GM18951 (cell line): ENCODE data around the gene MAEA.

Source experiments
- POLR2A ChIP-seq: IDR thresholded peaks from 4 replicates; pipeline ENCODE4 v1.6.1; 2011; ENCODE audit warnings: mild to moderate bottlenecking; ENCODE audit not compliant: insufficient read length, insufficient read depth; ENCODE audit errors: extremely low read depth
- in situ Hi-C: fragments of 300-500 bp; cut with MboI; formaldehyde crosslinking; loops from one replicate; pipeline ENCODE4 v1.12.0; 2022; ENCODE audit warnings: low sequenced_read_pairs, mixed read lengths, inconsistent platforms; ENCODE audit not compliant: unreplicated experiment

Gene MAEA

GRCh38 chr4:1376841-1377605, 87.3 kb downstream of the MAEA start:
- in situ Hi-C loops: no loop called here
- TF ChIP-seq POLR2A: no peak

- in situ Hi-C loops: no loop called here
- no peak for TF ChIP-seq POLR2A
Measured at GRCh38 chr4:1377606-1378261, 88.0 kb downstream of the MAEA start.

- TF ChIP-seq POLR2A: no peak
- in situ Hi-C loops: no loop called here
Measured at GRCh38 chr4:1378559-1379231, 89.0 kb downstream of the MAEA start.

GRCh38 chr4:1379351-1379781, 89.7 kb downstream of the MAEA start:
- TF ChIP-seq POLR2A: no peak
- in situ Hi-C loops: no loop called here

- TF ChIP-seq POLR2A: no peak
- in situ Hi-C loops: no loop called here
Measured at GRCh38 chr4:1379801-1380331, 90.2 kb downstream of the MAEA start.

GRCh38 chr4:1380368-1381151, 90.9 kb downstream of the MAEA start:
- in situ Hi-C loops: no loop called here
- no peak for TF ChIP-seq POLR2A

- in situ Hi-C loops: no loop called here
- TF ChIP-seq POLR2A: no peak
Measured at GRCh38 chr4:1381181-1381621, 91.5 kb downstream of the MAEA start.

- in situ Hi-C loops: no loop called here
- no peak for TF ChIP-seq POLR2A
Measured at GRCh38 chr4:1381944-1382541, 92.4 kb downstream of the MAEA start.

- in situ Hi-C loops: no loop called here
- no peak for TF ChIP-seq POLR2A
Measured at GRCh38 chr4:1382776-1383727, 93.4 kb downstream of the MAEA start.

GRCh38 chr4:1383728-1384591, 94.3 kb downstream of the MAEA start:
- no peak for TF ChIP-seq POLR2A
- in situ Hi-C loops: no loop called here
